ENCODE measurements around the gene P2RX1. TPM values are rescaled to one million over a fixed set of nuclear protein-coding genes. Genes with fewer than 3 reads are reported as not detected.
A peak's percentile ranks its signal among the peaks of the same experiment; 100 is the strongest.

P2RX1 gene
- total and polyA plus RNA-seq, 7 donors, result 0.46 to 55.9 (median 4.3) TPM

- H3K4me3 ChIP-seq, result no peak overlapping the region
- TF ChIP-seq EP300 (IDR thresholded peaks at IDR 0.05), result no peak
- TF ChIP-seq, protein P1, sequence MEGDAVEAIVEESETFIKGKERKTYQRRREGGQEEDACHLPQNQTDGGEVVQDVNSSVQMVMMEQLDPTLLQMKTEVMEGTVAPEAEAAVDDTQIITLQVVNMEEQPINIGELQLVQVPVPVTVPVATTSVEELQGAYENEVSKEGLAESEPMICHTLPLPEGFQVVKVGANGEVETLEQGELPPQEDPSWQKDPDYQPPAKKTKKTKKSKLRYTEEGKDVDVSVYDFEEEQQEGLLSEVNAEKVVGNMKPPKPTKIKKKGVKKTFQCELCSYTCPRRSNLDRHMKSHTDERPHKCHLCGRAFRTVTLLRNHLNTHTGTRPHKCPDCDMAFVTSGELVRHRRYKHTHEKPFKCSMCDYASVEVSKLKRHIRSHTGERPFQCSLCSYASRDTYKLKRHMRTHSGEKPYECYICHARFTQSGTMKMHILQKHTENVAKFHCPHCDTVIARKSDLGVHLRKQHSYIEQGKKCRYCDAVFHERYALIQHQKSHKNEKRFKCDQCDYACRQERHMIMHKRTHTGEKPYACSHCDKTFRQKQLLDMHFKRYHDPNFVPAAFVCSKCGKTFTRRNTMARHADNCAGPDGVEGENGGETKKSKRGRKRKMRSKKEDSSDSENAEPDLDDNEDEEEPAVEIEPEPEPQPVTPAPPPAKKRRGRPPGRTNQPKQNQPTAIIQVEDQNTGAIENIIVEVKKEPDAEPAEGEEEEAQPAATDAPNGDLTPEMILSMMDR (IDR thresholded peaks at IDR 0.05), result no peak
- TF ChIP-seq POLR2A (IDR thresholded peaks at IDR 0.05), result no peak
- no peak for TF ChIP-seq POLR2AphosphoS5 (IDR thresholded peaks at IDR 0.05)
- no peaks in the 10 kb centered on the region for H3K9me3 ChIP-seq
- H3K27ac ChIP-seq, result peak overlapping the region in 2 of 4 donors; percentile 25 to 28
- peaks cover 0 to 36% (median 34%) of the 10 kb centered on the region in 4 donors for H3K4me1 ChIP-seq
- 78 to 81% methylated on average over 15 of the region's 15 CpGs for WGBS, 2 donors
- intact Hi-C loops (cut with DNase I), result no loop called here
- H3K27me3 ChIP-seq, result no peaks in the 10 kb centered on the region
- no peak for DNase-seq
- H3K36me3 ChIP-seq, result no peaks in the 10 kb centered on the region
Observed at GRCh38 chr17:3896108-3896967, 19.9 kb downstream of the P2RX1 start.

DNA sequence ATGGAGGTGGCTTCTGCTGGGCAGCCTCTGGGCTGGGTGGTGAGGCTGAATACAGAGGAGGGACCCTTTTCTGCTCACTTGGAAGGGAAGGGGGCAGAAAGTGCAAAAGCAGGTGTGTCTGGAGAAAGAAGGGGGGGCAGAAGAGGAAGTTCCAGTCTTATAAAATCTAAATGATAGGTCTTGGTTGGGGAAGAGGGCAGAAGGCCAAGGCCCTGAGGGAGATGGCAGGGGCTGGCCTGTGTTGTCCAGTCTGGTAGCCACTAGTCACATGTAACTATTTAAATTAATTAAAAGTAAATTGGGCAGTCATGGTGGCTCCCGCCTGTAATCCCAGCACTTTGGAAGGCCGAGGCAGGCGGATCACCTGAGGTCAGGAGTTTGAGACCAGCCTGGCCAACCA is 20.9 kb downstream of the P2RX1 start:
- H3K4me1 ChIP-seq, result peaks cover 0 to 46% (median 44%) of the 10 kb centered on the region in 4 donors

DNA sequence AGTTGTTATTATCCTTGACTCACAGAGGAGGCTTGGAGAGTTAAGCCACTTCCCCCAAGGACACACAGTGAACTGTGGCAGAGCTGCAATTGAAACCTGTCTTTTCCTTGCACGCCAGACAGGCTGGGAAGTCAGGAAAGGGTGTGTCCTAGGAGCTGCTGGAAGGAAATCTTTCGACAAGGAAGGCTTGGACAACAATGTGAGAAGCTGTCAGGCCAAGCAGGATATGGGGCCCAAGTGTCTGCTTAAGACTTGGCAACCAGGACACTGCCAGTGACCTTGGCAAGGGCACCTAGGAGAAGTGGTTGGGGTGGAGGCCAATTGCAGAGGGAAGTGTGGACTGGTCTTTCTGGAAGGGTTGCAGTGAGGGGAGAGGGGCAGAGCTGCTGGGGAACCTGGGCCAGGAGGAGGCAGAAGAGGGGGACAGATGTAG is 21.3 kb downstream of the P2RX1 start:
- WGBS, 2 donors, result 10 to 48% methylated on average over 2 of the region's 2 CpGs
- no peaks in the 10 kb centered on the region for H3K9me3 ChIP-seq
- TF ChIP-seq POLR2AphosphoS5 (IDR thresholded peaks at IDR 0.05), result peak in 1 of 4 donors; percentile 40
- TF ChIP-seq, protein P1 (IDR thresholded peaks at IDR 0.05), result no peak

More for the DNA sequence above, 20.9 kb downstream of the P2RX1 start:
- no peak for DNase-seq
- Histone ChIP-seq H3K9me3 (no peaks in the 10 kb centered on the region), H3K27me3 (no peaks in the 10 kb centered on the region), H3K4me3 (no peak overlapping the region), H3K36me3 (no peaks in the 10 kb centered on the region), H3K27ac (peak overlapping the region; percentile 8 to 96 (median 51))
- intact Hi-C loops (cut with DNase I), result no loop called here
- 97% methylated on average over 3 of the region's 3 CpGs for WGBS, 2 donors
- no peak for TF ChIP-seq EP300 (IDR thresholded peaks at IDR 0.05)
- TF ChIP-seq, protein P1 (IDR thresholded peaks at IDR 0.05), result no peak
- TF ChIP-seq POLR2AphosphoS5 (IDR thresholded peaks at IDR 0.05), result no peak
- no peak for TF ChIP-seq POLR2A (IDR thresholded peaks at IDR 0.05)

DNA sequence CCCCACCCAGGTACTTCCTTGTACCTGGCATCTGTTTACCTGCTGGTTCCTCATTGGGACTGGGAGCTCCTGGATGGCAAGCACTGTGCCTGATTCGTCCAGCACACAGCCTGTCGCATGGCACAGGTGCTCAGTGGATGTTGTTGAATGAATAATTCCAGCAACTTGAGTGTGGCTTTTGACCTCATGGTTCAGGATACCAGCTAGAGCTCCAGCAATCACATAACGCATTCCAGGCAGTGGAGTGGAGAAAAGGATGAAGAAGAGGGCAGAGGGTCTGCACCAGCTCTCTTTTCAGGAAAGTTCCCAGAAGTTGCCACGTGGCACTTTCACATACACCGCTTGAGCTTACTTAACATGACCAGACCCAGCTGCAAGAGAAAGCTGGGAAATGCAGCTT is 22.1 kb downstream of the P2RX1 start:
- DNase-seq, result no peak
- TF ChIP-seq EP300 (IDR thresholded peaks at IDR 0.05) (no peak), POLR2A (IDR thresholded peaks at IDR 0.05) (no peak), POLR2AphosphoS5 (IDR thresholded peaks at IDR 0.05) (no peak)
- TF ChIP-seq, protein P1 (IDR thresholded peaks at IDR 0.05), result no peak
- Histone ChIP-seq H3K27me3 (no peaks in the 10 kb centered on the region), H3K9me3 (no peaks in the 10 kb centered on the region), H3K27ac (peak overlapping the region; percentile 84 to 96 (median 90)), H3K4me1 (peaks cover 0 to 58% (median 56%) of the 10 kb centered on the region in 4 donors), H3K4me3 (no peak overlapping the region), H3K36me3 (no peaks in the 10 kb centered on the region)
- intact Hi-C loops (cut with DNase I), result loop anchor here (5.0 kb wide), 1 partner anchor 53 kb away; no protein-coding TSS in a partner anchor
- WGBS, 2 donors, result 68 to 72% methylated on average over 5 of the region's 5 CpGs

More for the DNA sequence above, 21.3 kb downstream of the P2RX1 start:
- no peak for DNase-seq
- intact Hi-C loops (cut with DNase I), result loop anchor here (5.0 kb wide), 1 partner anchor 52 kb away; no protein-coding TSS in a partner anchor
- no peaks in the 10 kb centered on the region for H3K27me3 ChIP-seq
- peaks cover 0 to 50% (median 48%) of the 10 kb centered on the region in 4 donors for H3K4me1 ChIP-seq
- H3K27ac ChIP-seq, result peak overlapping the region; percentile 18 to 96 (median 86)
- H3K36me3 ChIP-seq, result no peaks in the 10 kb centered on the region
- no peak overlapping the region for H3K4me3 ChIP-seq
